Measurements from ENCODE around the gene SFMBT2. TPM values are rescaled to one million over a fixed set of nuclear protein-coding genes. Genes with fewer than 3 reads are reported as not detected.

Gene SFMBT2
- total RNA-seq, 1 experiment from 2014 or later, result 14.3 TPM

GRCh38 chr10:7181420-7181819, 229.4 kb downstream of the SFMBT2 start:
- no peak overlapping the region for H3K4me3 Mint-ChIP-seq
- no peaks in the 10 kb centered on the region for H3K27me3 Mint-ChIP-seq (ENCODE audit: low read depth)
- ATAC-seq, result no peak
- H3K4me1 Mint-ChIP-seq, result no peaks in the 10 kb centered on the region
- H3K9me3 Mint-ChIP-seq, result peaks cover 5% of the 10 kb centered on the region
- H3K36me3 Mint-ChIP-seq, result peaks cover 22% of the 10 kb centered on the region
- POLR2A ChIA-PET, result no interaction called here
- CTCF ChIA-PET, result interaction anchor here (0.6 kb wide), 1 partner anchor 21 kb away, joined by 3 read pairs; no protein-coding TSS in a partner anchor
- DNase-seq (ENCODE audit: low spot score), result no peak
- TF ChIP-seq ZNF138 (CRISPR knock-in tag; conservative IDR thresholded peaks at IDR 0.05) (no peak), HMGXB4 (CRISPR knock-in tag; IDR thresholded peaks at IDR 0.05) (no peak), ZSCAN18 (CRISPR knock-in tag; IDR thresholded peaks at IDR 0.05) (no peak), MXD4 (CRISPR knock-in tag; IDR thresholded peaks at IDR 0.05; ENCODE audit: borderline replicate concordance) (no peak), E2F1 (CRISPR knock-in tag; IDR thresholded peaks at IDR 0.05) (no peak), CREB1 (CRISPR knock-in tag; IDR thresholded peaks at IDR 0.05) (no peak), HMGA2 (CRISPR knock-in tag; IDR thresholded peaks at IDR 0.05) (no peak), GRHL2 (CRISPR knock-in tag; IDR thresholded peaks at IDR 0.05; ENCODE audit: insufficient replicate concordance, severe bottlenecking) (no peak)
- no peak overlapping the region for H3K27ac Mint-ChIP-seq

GRCh38 chr10:7179536-7179935, 231.3 kb downstream of the SFMBT2 start:
- no peak for ATAC-seq
- CTCF ChIA-PET, result no interaction called here
- H3K27me3 Mint-ChIP-seq (ENCODE audit: low read depth), result no peaks in the 10 kb centered on the region
- TF ChIP-seq PRRX2 (CRISPR knock-in tag; IDR thresholded peaks at IDR 0.05), result no peak
- TF ChIP-seq NR1H2 (CRISPR knock-in tag; IDR thresholded peaks at IDR 0.05), result no peak
- no peak for TF ChIP-seq NR3C1 (CRISPR knock-in tag; conservative IDR thresholded peaks at IDR 0.05; ENCODE audit: low read depth)
- TF ChIP-seq ZNF263 (CRISPR knock-in tag; IDR thresholded peaks at IDR 0.05; ENCODE audit: low read depth), result no peak
- no peak for TF ChIP-seq ZNF416 (CRISPR knock-in tag; IDR thresholded peaks at IDR 0.05)
- TF ChIP-seq ZNF532 (CRISPR knock-in tag; IDR thresholded peaks at IDR 0.05; ENCODE audit: borderline replicate concordance), result no peak
- no peak for TF ChIP-seq RELA (CRISPR knock-in tag; IDR thresholded peaks at IDR 0.05; ENCODE audit: borderline replicate concordance)
- no peak for DNase-seq (ENCODE audit: low spot score)
- peaks cover 40% of the 10 kb centered on the region for H3K36me3 Mint-ChIP-seq
- H3K9me3 Mint-ChIP-seq, result peaks cover 20% of the 10 kb centered on the region
- POLR2A ChIA-PET, result no interaction called here
- H3K4me1 Mint-ChIP-seq, result no peaks in the 10 kb centered on the region
- H3K27ac Mint-ChIP-seq, result no peak overlapping the region
- H3K4me3 Mint-ChIP-seq, result no peak overlapping the region

- Mint-ChIP-seq H3K9me3 (peaks cover 20% of the 10 kb centered on the region), H3K4me1 (no peaks in the 10 kb centered on the region), H3K36me3 (peaks cover 58% of the 10 kb centered on the region), H3K27me3 (ENCODE audit: low read depth) (no peaks in the 10 kb centered on the region), H3K4me3 (no peak overlapping the region), H3K27ac (no peak overlapping the region)
- CTCF ChIA-PET, result no interaction called here
- DNase-seq (ENCODE audit: low spot score) (no peak), ATAC-seq (no peak)
- POLR2A ChIA-PET, result no interaction called here
- TF ChIP-seq ZNF671 (CRISPR knock-in tag; IDR thresholded peaks at IDR 0.05) (no peak), ZNF263 (CRISPR knock-in tag; IDR thresholded peaks at IDR 0.05; ENCODE audit: low read depth) (no peak), ETV6 (CRISPR knock-in tag; IDR thresholded peaks at IDR 0.05) (no peak), CTCF (IDR thresholded peaks at IDR 0.05) (no peak), PREB (CRISPR knock-in tag; IDR thresholded peaks at IDR 0.05; ENCODE audit: borderline replicate concordance) (no peak), CREB1 (CRISPR knock-in tag; IDR thresholded peaks at IDR 0.05) (no peak)
Measured at GRCh38 chr10:7173948-7174347, 236.9 kb downstream of the SFMBT2 start.
